ENCODE results near the gene NEMP2.
"Not testable (repeated sequence)": the region's sequence is repeated elsewhere in the genome, so short reads cannot be mapped to it uniquely, and the experiment has no call there.

NEMP2 gene

GRCh38 chr2:190490502-190490901 is 44.0 kb downstream of the NEMP2 start:
- DNase-seq (ENCODE audit: low read depth in 2 of 2), result no peak

DNA sequence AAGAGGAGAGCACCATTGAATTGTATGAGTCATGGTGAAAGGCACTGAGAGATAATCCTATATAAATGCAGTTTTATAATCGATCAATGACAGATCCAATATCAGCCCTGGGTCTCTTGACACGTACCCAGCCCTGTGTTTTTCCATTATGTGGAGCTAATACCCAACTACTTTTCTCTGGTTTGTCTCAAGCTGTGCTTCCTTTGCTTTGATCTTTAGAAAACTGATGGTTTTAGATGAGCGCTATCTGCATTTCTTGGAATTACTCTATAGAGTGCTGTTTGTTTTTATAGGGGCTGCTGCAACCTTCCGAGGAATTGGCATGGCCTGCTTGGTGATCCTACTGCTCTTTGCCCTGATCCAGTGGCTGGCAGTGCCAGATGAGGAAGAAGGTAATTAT is 45.0 kb downstream of the NEMP2 start:
- DNase-seq (ENCODE audit: low read depth in 2 of 2), result no peak

GRCh38 chr2:190488516-190489233 is 45.8 kb downstream of the NEMP2 start:
- DNase-seq (ENCODE audit: low read depth in 2 of 2), result no peak

DNA sequence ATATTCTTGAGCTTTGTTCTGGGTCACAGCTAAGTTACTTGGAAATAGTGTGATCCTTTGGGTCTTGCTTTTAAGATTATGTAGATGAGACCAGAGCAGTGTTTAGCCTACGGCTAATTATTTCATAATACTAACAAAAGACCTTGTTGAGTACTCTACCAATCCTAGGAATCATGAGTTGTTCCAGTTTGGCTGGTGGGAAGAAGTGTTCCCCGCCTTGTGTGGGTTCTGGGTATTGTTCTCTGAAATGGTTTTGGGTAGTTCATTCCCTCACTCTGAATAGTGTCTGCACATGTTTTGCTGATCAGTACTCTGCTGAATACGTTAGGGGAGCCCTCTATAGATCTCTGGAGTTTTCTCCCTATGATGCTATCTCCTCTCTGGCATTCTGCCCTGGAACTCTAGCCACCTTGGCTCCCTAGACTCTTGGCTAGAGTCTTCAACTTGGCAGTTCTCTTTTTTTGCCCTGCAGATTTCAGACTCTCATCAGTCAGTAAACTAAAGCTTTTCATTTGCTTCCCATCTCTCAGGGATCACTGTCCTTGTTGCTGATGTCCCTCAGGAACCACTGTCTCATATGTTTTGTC is 48.4 kb downstream of the NEMP2 start:
- DNase-seq (ENCODE audit: low read depth in 2 of 2), result no peak

- DNase-seq (ENCODE audit: low read depth in 2 of 2), result no peak
Measured at GRCh38 chr2:190482451-190482850, 52.1 kb downstream of the NEMP2 start.

- no peak for DNase-seq (ENCODE audit: low read depth in 2 of 2)
Measured at GRCh38 chr2:190481339-190481738, 53.2 kb downstream of the NEMP2 start.

DNA sequence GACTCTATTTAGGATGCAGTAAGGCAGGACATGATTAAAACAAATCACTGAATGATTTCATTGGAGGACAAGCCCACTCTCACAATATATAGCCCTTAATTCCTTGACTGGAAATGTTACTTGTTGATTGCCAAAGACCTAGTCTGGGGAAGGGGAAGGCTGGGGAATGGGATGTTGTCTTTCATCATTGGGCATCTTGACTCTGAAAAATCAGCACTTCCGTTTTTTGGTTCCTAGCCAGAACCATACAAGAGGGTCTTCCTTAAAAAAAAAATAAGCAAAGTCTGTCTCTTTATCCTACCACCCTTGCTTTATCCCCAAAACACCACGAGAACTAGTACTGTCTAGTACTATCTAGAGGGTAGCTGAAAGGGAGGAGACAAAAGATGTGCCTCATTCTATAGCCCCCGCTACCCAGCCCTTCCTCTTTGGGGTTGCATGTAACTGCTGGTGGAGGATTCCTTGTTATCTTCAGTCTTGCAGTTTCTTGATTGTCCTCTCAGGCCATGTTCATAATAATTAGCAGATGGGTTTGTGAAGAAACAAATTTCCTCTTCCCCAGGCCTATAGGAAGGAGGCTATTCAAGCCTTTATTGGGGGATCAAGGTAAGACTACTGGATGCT is 55.8 kb downstream of the NEMP2 start:
- DNase-seq (ENCODE audit: low read depth in 2 of 2), result no peak

GRCh38 chr2:190477661-190478454 is 56.7 kb downstream of the NEMP2 start:
- no peak for DNase-seq (ENCODE audit: low read depth in 2 of 2)

GRCh38 chr2:190470256-190470826 is 64.2 kb downstream of the NEMP2 start:
- no peak for DNase-seq (ENCODE audit: low read depth in 2 of 2)

DNA sequence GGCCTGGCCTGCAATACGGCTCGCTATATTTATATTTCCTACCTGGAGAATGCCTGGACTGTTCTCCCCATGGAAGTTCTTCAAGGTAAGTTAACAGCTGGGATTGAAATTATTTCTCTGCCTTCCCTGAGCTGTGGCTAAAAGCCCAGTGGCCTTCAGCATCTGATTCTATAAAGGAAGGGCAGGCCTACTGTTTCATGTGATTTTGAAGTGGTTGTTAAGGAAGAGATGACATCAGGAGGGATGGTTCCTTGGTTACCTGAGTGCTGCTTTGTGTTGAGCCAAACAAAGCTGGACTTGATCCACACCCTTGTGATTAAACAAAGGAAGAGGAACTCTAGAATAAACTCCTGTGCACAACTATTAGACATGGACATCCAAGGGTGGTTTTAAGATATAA is 64.8 kb downstream of the NEMP2 start:
- no peak for DNase-seq (ENCODE audit: low read depth in 2 of 2)

- no peak for DNase-seq (ENCODE audit: low read depth in 2 of 2)
Measured at GRCh38 chr2:190468814-190469569, 65.5 kb downstream of the NEMP2 start.

DNA sequence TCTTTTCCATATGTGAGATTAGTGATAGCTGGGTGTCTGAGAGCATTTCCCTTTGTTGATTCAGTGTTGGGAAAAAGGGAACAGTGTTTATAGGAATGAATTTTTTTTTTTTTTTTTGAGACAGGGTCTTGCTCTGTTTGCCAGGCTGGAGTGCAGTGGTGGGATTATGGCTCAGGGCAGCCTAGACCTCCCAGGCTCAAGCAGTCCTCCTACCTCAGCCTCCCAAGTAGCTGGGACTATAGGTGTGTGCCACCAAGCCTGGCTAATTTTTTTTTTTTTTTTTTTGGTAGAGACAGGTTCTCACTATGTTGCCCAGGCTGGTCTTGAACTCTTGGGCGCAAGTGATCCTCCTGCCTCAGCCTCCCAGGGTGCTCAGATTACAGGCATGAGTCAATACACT is 66.2 kb downstream of the NEMP2 start:
- DNase-seq (ENCODE audit: low read depth in 2 of 2), result not testable (repeated sequence)

GRCh38 chr2:190467575-190468083 is 66.9 kb downstream of the NEMP2 start:
- DNase-seq (ENCODE audit: low read depth in 2 of 2), result no peak

GRCh38 chr2:190466819-190467446 is 67.6 kb downstream of the NEMP2 start:
- DNase-seq (ENCODE audit: low read depth in 2 of 2), result no peak

DNA sequence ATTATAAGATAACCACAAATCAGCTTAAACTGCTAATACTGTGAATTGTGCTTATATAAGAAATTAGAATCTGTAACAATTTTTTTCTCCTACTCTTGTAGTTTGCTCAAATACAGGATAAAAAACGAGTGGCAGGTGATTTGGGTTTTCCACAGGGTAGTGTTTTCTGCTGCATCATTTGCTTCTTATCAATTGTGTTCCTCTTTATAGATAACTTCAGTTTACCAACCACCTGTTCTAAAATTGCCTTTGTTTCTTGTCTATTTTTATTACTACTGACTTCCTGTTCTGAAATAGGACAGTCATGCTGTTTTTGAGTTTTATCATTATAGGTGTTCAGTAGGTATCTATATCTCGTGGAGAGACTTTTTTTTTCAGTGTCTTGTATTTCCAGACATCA is 69.5 kb downstream of the NEMP2 start:
- no peak for DNase-seq (ENCODE audit: low read depth in 2 of 2)

DNA sequence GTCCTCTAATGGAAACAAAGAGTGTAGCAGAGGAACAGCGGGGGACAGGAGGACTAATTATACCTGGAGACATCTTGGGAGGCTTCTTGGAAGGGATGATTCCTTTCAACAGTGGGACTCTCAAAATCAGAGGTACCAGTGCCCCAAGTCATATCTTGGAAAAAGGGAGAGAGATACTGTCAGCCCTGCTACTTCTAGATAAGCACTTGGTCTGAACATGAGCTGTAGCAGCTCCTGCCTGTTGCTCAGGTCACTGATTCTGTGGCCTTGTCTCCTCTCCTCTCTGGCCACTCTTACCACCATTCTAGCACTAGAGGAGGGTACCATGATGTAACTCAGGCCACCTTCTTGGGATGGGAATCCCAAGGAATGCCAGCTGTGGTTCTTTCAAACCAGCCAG is 71.9 kb downstream of the NEMP2 start:
- no peak for DNase-seq (ENCODE audit: low read depth in 2 of 2)

- no peak for DNase-seq (ENCODE audit: low read depth in 2 of 2)
Measured at GRCh38 chr2:190462181-190462580, 72.3 kb downstream of the NEMP2 start.

GRCh38 chr2:190460487-190460886 is 74.0 kb downstream of the NEMP2 start:
- no peak for DNase-seq (ENCODE audit: low read depth in 2 of 2)

DNA sequence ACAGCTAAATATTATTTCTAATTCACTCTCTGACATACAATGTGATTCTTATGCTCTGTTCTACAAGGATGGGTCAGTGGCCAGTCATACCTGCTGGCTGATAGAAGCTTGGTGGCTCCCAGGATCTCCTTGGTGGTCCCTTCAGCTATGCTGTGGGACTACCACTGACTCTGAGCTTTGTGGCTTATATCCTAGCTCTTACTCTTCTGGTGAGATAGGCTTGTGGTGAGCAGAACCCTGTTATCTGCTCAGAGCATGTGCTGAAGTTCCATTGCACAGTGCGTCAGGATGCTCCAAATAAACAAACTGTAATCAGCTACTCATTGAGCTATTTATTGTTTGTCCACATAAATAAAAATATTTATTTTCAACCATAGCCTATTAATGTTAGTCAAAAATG is 74.6 kb downstream of the NEMP2 start:
- no peak for DNase-seq (ENCODE audit: low read depth in 2 of 2)

DNA sequence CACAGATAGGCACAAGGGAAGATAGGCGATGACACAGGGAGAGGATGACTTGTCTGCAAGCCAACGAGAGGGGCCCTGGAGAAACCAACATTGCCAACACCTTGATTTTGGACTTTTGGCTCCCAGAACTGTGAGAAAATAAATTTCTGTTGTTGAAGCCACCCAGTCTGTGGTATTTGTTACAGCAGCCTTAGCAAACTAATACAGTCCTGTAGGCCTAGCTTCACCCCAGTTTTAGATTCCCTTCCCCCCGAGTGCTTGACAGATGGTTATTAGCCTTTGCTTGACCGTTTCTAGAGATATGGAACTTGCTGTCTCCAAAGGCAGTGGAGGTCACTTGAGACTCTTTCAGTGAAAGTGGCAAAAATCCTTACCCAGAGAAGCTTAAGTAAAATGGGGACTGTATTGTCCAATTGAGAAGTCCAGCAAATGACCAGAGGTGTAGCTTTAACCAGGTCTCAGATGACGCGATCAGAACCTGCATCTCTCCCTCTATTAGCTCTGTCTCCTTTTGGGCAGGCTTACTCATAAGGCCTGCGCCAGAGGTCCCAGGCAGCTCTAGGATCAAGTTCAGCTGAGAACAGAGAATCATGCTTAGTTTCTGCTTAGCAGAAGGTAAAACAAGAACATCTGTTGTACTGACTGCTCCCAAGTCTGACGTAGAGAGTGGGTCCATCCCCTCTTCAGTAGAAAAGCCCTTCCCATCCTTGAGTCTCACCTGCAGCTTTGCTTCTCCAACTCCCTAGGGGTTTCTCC is 76.0 kb downstream of the NEMP2 start:
- DNase-seq (ENCODE audit: low read depth in 2 of 2), result no peak

Data from activated CD4-positive, alpha-beta T cell treated with anti-CD3 and anti-CD28 coated beads for 24 hours (primary cell).